Measurements from ENCODE around the gene VPS37D. TPM values are rescaled to one million over a fixed set of nuclear protein-coding genes. Genes with fewer than 3 reads are reported as not detected.

The VPS37D gene
- total RNA-seq, 1 experiment from 2014 or later = 5.7 TPM

GRCh38 chr7:73704640-73705550 is 37.3 kb downstream of the VPS37D start (continued):
- TF ChIP-seq, protein P1, sequence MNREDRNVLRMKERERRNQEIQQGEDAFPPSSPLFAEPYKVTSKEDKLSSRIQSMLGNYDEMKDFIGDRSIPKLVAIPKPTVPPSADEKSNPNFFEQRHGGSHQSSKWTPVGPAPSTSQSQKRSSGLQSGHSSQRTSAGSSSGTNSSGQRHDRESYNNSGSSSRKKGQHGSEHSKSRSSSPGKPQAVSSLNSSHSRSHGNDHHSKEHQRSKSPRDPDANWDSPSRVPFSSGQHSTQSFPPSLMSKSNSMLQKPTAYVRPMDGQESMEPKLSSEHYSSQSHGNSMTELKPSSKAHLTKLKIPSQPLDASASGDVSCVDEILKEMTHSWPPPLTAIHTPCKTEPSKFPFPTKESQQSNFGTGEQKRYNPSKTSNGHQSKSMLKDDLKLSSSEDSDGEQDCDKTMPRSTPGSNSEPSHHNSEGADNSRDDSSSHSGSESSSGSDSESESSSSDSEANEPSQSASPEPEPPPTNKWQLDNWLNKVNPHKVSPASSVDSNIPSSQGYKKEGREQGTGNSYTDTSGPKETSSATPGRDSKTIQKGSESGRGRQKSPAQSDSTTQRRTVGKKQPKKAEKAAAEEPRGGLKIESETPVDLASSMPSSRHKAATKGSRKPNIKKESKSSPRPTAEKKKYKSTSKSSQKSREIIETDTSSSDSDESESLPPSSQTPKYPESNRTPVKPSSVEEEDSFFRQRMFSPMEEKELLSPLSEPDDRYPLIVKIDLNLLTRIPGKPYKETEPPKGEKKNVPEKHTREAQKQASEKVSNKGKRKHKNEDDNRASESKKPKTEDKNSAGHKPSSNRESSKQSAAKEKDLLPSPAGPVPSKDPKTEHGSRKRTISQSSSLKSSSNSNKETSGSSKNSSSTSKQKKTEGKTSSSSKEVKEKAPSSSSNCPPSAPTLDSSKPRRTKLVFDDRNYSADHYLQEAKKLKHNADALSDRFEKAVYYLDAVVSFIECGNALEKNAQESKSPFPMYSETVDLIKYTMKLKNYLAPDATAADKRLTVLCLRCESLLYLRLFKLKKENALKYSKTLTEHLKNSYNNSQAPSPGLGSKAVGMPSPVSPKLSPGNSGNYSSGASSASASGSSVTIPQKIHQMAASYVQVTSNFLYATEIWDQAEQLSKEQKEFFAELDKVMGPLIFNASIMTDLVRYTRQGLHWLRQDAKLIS (CRISPR knock-in tag; IDR thresholded peaks at IDR 0.05; ENCODE audit: borderline replicate concordance) = no peak
- TF ChIP-seq HMGA2 (CRISPR knock-in tag; IDR thresholded peaks at IDR 0.05) = no peak
- no peak for TF ChIP-seq SOX15 (CRISPR knock-in tag; IDR thresholded peaks at IDR 0.05)
- TF ChIP-seq NR3C1 (CRISPR knock-in tag; conservative IDR thresholded peaks at IDR 0.05; ENCODE audit: low read depth) = no peak
- TF ChIP-seq E2F4 (CRISPR knock-in tag; IDR thresholded peaks at IDR 0.05; ENCODE audit: borderline replicate concordance, low read depth) = no peak
- TF ChIP-seq SMAD3 (CRISPR knock-in tag; IDR thresholded peaks at IDR 0.05; ENCODE audit: borderline replicate concordance) = no peak

GRCh38 chr7:73705551-73705920 is 37.9 kb downstream of the VPS37D start:
- Mint-ChIP-seq H3K27me3 (ENCODE audit: low read depth) (no peaks in the 10 kb centered on the region), H3K4me3 (no peak overlapping the region), H3K36me3 (peaks cover 9% of the 10 kb centered on the region), H3K9me3 (no peaks in the 10 kb centered on the region), H3K27ac (no peak overlapping the region), H3K4me1 (peaks cover 15% of the 10 kb centered on the region)
- ChIA-PET POLR2A (no interaction called here), CTCF (interaction anchor here (0.6 to 8.0 kb wide), 7 partner anchors 20 to 166 kb away, joined by 3 to 61 read pairs (median 7); no protein-coding TSS in a partner anchor)
- DNase-seq (ENCODE audit: low spot score) (no peak), ATAC-seq (no peak)
- TF ChIP-seq FOXP1 (CRISPR knock-in tag; IDR thresholded peaks at IDR 0.05; ENCODE audit: borderline replicate concordance) (no peak), ZNF512 (CRISPR knock-in tag; IDR thresholded peaks at IDR 0.05; ENCODE audit: borderline replicate concordance) (no peak), MYBL2 (CRISPR knock-in tag; IDR thresholded peaks at IDR 0.05) (no peak), FOXK1 (CRISPR knock-in tag; IDR thresholded peaks at IDR 0.05) (no peak), KAT7 (CRISPR knock-in tag; IDR thresholded peaks at IDR 0.05; ENCODE audit: borderline replicate concordance) (no peak)
- TF ChIP-seq, protein P2, sequence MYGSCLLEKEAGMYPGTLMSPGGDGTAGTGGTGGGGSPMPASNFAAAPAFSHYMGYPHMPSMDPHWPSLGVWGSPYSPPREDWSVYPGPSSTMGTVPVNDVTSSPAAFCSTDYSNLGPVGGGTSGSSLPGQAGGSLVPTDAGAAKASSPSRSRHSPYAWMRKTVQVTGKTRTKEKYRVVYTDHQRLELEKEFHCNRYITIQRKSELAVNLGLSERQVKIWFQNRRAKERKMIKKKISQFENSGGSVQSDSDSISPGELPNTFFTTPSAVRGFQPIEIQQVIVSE (CRISPR knock-in tag; IDR thresholded peaks at IDR 0.05; ENCODE audit: borderline replicate concordance) = no peak

GRCh38 chr7:73706126-73707044 is 38.8 kb downstream of the VPS37D start:
- Mint-ChIP-seq H3K9me3 (no peaks in the 10 kb centered on the region), H3K27ac (no peak overlapping the region), H3K27me3 (ENCODE audit: low read depth) (no peaks in the 10 kb centered on the region), H3K36me3 (peaks cover 9% of the 10 kb centered on the region), H3K4me1 (peaks cover 15% of the 10 kb centered on the region), H3K4me3 (no peak overlapping the region)
- ATAC-seq (no peak), DNase-seq (ENCODE audit: low spot score) (no peak)
- ChIA-PET CTCF (interaction anchor here (1.1 to 2.2 kb wide), 4 partner anchors 19 to 99 kb away, joined by 3 to 13 read pairs (median 8); partner anchors contain the start of gene VPS37D), POLR2A (no interaction called here)
- TF ChIP-seq GTF2I (CRISPR knock-in tag; conservative IDR thresholded peaks at IDR 0.05) (no peak), ELF4 (CRISPR knock-in tag; IDR thresholded peaks at IDR 0.05; ENCODE audit: low read depth) (no peak), ZNF416 (CRISPR knock-in tag; IDR thresholded peaks at IDR 0.05) (no peak), SP1 (CRISPR knock-in tag; conservative IDR thresholded peaks at IDR 0.05) (no peak), ZBTB43 (CRISPR knock-in tag; IDR thresholded peaks at IDR 0.05) (no peak), JAZF1 (CRISPR knock-in tag; IDR thresholded peaks at IDR 0.05) (no peak), ZBTB21 (CRISPR knock-in tag; IDR thresholded peaks at IDR 0.05; ENCODE audit: borderline replicate concordance) (no peak), TCF7 (CRISPR knock-in tag; IDR thresholded peaks at IDR 0.05; ENCODE audit: low read depth) (no peak)
- TF ChIP-seq, protein P3, sequence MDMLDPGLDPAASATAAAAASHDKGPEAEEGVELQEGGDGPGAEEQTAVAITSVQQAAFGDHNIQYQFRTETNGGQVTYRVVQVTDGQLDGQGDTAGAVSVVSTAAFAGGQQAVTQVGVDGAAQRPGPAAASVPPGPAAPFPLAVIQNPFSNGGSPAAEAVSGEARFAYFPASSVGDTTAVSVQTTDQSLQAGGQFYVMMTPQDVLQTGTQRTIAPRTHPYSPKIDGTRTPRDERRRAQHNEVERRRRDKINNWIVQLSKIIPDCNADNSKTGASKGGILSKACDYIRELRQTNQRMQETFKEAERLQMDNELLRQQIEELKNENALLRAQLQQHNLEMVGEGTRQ (CRISPR knock-in tag; IDR thresholded peaks at IDR 0.05) = no peak

Data from WTC11 (cell line).